Neutrophil (primary cell): ENCODE measurements around the gene NTSR1.
"Not testable (repeated sequence)": the region's sequence is repeated elsewhere in the genome, so short reads cannot be mapped to it uniquely, and the experiment has no call there.

Source experiments
- H3K27ac ChIP-seq: fragments of 200-600 bp; sonication (generic); 2 replicates; pipeline ENCODE4 v1.5.1; 2016; ENCODE audit warnings: mild to moderate bottlenecking, moderate library complexity
- H3K27me3 ChIP-seq: fragments of 200-600 bp; sonication (generic); 2 replicates; pipeline ENCODE4 v1.6.0; 2016; ENCODE audit warnings: mild to moderate bottlenecking
- H3K36me3 ChIP-seq: fragments of 200-600 bp; sonication (generic); 2 replicates; pipeline ENCODE4 v1.5.1; 2017
- H3K4me1 ChIP-seq, 2 experiments: fragments of 200-600 bp in 1 of 2; sonication (generic) in 1 of 2; 1 replicate in 1 of 2; 2 replicates in 1 of 2; pipeline versions ENCODE4 v1.5.1 to v1.6.1; 2013 to 2016; ENCODE audit warnings: low read depth in 1 of 2, low read length in 1 of 2, mild to moderate bottlenecking in 1 of 2, moderate library complexity in 1 of 2; ENCODE audit not compliant: control insufficient read depth in 1 of 2, insufficient read depth in 1 of 2
- H3K4me3 ChIP-seq, 2 experiments: fragments of 200-600 bp in 1 of 2; sonication (generic) in 1 of 2; 1 replicate in 1 of 2; 2 replicates in 1 of 2; pipeline ENCODE4 v1.5.1; 2013 to 2016; ENCODE audit warnings: low read depth in 1 of 2, low read length in 1 of 2, mild to moderate bottlenecking in 1 of 2, moderate library complexity in 1 of 2
- H3K9me3 ChIP-seq: fragments of 200-600 bp; sonication (generic); 2 replicates; pipeline ENCODE4 v1.5.1; 2016
- TF ChIP-seq, protein P1 (sequence below): fragments of 200-600 bp; sonication (generic); IDR thresholded peaks from 2 replicates; pipeline ENCODE4 v1.5.1; 2016; ENCODE audit warnings: antibody characterized with exemption

The NTSR1 gene

DNA sequence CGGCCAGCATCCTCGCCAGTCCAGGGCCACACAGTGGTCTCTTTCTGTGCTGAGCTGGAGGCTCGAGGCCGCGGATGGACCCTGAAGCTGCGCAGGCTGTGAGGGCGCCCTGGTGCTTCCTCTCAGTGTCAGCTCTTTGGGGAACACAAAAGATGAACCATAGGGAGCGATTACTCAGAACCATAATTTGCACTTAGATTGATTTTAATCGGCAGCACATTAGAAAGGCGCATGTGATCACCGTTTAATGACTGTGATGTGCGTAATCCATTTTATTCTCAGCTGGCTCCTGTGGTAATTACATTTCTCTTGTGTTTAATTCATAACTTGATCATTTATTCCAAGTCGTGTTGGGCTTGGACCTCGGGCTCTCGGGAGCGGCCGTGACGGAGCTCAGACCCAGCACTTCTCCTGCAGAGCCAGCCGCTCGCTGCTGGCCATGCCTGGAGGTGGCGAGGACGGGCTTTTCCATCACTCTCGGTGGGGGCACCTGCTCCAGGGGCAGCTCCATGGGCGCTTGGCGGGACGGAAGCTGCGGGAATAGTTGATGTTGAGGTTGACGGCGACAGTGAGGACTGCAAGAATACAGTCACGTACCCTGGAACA is 25.6 kb upstream of the NTSR1 start:
- Histone ChIP-seq H3K27me3 (no peaks in the 10 kb centered on the region), H3K9me3 (no peaks in the 10 kb centered on the region), H3K27ac (peak overlapping the region; percentile 94), H3K36me3 (no peaks in the 10 kb centered on the region), H3K4me3 (no peak overlapping the region), H3K4me1 (peaks cover 36 to 59% of the 10 kb centered on the region in 2 experiments)
- TF ChIP-seq, protein P1, sequence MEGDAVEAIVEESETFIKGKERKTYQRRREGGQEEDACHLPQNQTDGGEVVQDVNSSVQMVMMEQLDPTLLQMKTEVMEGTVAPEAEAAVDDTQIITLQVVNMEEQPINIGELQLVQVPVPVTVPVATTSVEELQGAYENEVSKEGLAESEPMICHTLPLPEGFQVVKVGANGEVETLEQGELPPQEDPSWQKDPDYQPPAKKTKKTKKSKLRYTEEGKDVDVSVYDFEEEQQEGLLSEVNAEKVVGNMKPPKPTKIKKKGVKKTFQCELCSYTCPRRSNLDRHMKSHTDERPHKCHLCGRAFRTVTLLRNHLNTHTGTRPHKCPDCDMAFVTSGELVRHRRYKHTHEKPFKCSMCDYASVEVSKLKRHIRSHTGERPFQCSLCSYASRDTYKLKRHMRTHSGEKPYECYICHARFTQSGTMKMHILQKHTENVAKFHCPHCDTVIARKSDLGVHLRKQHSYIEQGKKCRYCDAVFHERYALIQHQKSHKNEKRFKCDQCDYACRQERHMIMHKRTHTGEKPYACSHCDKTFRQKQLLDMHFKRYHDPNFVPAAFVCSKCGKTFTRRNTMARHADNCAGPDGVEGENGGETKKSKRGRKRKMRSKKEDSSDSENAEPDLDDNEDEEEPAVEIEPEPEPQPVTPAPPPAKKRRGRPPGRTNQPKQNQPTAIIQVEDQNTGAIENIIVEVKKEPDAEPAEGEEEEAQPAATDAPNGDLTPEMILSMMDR, result no peak

DNA sequence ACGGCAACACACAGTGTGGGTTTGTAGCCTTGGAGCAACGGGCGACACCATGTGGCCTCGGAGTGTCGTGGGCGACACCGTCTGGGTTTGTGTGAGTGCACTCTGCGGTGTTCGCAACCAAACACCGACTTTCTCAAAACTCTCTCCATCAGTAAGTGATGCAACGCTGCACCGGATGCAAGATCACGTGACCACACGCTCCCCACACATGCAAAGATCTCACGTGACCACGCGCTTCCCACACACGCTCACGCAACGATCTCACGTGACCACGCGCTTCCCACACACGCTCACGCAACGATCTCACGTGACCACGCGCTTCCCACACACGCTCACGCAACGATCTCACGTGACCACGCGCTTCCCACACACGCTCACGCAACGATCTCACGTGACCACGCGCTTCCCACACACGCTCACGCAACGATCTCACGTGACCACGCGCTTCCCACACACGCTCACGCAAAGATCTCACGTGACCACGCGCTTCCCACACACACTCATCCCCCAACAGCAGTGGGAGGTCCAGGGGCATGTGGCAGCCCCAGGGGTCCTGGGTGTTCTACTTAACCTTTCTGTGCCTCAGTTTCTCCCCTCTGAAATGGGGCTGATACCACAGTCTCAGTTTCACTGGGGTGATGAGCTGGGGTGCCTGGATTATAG is 24.8 kb upstream of the NTSR1 start:
- H3K4me3 ChIP-seq, result not testable (repeated sequence)

DNA sequence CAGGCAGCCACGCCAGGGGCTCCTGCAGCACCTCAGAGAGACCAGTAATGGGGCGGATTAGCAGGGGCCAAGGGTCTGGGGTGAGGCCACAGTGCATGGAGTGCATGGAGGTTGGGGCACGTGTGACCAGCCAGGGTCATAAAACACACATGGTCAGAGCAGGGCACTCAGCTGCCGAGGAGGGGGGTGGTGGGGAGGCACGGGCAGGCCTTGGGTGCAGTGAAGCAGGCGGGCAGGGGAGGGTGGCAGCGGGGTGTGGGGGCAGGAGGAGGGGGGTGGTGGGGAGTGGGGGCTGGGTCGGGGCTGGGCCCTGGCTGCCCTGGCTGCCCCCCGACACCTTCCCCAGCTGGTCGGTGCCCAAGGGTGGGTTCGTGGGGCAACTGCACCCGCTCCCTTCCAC is 23.7 kb upstream of the NTSR1 start:
- Histone ChIP-seq H3K36me3 (no peaks in the 10 kb centered on the region), H3K4me1 (peaks cover 22 to 42% of the 10 kb centered on the region in 2 experiments), H3K4me3 (no peak overlapping the region), H3K27me3 (no peaks in the 10 kb centered on the region), H3K9me3 (no peaks in the 10 kb centered on the region), H3K27ac (peak overlapping the region; percentile 94)
- TF ChIP-seq, protein P1, result no peak

More for the DNA sequence above, 24.8 kb upstream of the NTSR1 start:
- Histone ChIP-seq H3K27ac (peak overlapping the region; percentile 94), H3K4me1 (peaks cover 28 to 51% of the 10 kb centered on the region in 2 experiments)
- H3K36me3 ChIP-seq, H3K27me3 ChIP-seq, H3K9me3 ChIP-seq: not testable (repeated sequence)

DNA sequence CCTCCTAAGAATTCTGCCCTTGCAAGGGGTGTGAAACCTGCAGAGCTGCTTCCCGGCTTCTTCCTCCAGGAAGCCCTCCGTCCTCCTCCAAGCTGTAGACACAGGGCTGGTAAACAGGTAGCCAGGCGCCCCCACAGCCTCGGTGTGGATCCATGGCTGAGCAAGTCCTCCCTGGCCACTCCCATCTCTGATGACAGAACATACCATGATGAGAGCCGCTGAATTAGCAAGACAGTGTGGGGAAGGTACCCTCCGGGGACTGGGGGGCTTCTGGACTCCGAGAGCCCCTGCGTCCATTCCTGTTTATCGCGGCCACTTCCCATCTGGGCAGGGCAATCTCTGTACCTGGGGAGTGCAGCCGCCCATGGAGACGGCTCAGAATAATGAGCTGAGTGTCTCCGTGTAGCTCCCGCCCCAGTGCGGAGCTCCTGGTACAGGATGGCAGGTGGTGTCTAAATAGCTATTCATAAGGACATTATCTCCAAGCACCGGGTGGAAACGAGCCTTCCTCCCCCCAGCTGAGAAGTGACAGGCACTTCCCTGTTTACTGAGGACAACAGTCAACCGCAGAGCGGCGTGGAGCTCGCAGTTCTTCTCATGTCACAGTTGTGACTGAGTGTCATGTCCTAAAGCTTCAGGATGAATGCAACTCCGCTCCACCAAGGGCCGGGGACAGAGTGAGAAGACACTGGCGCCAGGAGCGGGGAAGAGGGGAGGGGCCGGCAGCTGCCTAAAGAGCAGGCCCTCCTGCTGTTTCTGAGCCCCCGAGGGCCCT is 22.7 kb upstream of the NTSR1 start:
- Histone ChIP-seq H3K27me3 (no peaks in the 10 kb centered on the region), H3K9me3 (no peaks in the 10 kb centered on the region), H3K4me3 (peak overlapping the region; percentile 52 to 58), H3K4me1 (peaks cover 22 to 42% of the 10 kb centered on the region in 2 experiments), H3K36me3 (no peaks in the 10 kb centered on the region), H3K27ac (peak overlapping the region; percentile 94)
- TF ChIP-seq, protein P1, result no peak

DNA sequence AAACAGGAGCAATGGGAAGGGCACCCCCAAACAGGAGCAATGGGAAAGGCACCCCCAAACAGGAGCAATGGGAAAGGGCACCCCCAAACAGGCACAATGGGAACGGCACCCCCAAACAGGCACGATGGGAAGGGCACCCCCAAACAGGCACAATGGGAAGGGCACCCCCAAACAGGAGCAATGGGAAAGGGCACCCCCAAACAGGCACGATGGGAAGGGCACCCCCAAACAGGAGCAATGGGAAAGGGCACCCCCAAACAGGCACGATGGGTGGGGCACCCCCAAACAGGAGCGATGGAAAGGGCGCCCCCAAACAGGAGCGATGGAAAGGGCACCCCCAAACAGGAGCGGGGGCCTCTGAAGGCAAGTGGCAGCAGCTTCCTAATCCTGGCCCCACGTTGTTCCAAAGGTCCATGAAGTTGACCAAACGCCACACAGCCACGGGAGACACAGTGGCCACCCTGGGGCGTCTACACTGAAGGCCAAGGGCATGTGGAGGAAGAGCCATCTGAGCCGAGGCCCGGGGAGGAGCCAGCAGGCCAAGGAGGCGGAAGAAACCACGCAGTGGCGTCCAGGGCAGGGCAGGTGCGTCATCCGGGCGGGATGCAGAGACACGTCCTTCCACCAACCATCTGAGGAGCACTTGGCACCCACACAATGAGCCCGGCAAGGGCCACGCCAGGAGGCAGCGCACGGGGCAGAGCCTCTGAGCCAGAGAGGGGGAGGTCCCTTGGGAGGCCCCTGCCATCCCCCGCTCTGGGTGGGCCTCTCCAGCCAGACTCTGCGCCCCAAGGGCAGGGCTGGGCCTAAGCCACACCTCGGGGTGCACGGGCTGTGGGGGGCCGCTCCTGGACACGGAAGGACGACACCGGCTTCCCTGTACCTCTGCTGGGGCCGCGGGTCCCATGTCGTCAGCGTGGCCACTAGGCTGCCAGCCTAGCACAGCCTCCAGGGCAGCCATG is 21.5 kb upstream of the NTSR1 start:
- peak overlapping the region; percentile 94 for H3K27ac ChIP-seq
- no peaks in the 10 kb centered on the region for H3K36me3 ChIP-seq
- H3K4me3 ChIP-seq, result peak overlapping the region in 1 of 2 experiments; percentile 58
- no peaks in the 10 kb centered on the region for H3K9me3 ChIP-seq
- peaks cover 22 to 42% of the 10 kb centered on the region in 2 experiments for H3K4me1 ChIP-seq
- H3K27me3 ChIP-seq, result no peaks in the 10 kb centered on the region
- TF ChIP-seq, protein P1, result no peak
